HepG2 (cell line): ENCODE data around the gene UGT1A8. TPM values are rescaled to one million over a fixed set of nuclear protein-coding genes. Genes with fewer than 3 reads are reported as not detected.

Source experiments
- ATAC-seq: fragments of 200-7000 bp; cut with Tn5 transposase; 3 replicates; pipeline ENCODE4 v1.9.1; 2020; ENCODE audit warnings: mild to moderate bottlenecking, moderate library complexity
- BruUV-seq: library from RNA; stranded (reverse); fragments of 400-500 nt; replicated peaks from 2 replicates; lab custom pipeline; 2021; lab: Mats Ljungman, UMichigan
- CTCF ChIA-PET: fragments of 300-600 bp; formaldehyde crosslinking; extraction: SDS; loops from one replicate; lab custom pipeline; 2021; ENCODE audit warnings: low total read pairs, inconsistent platforms, low intra/inter-chr PET ratio; lab: Yijun Ruan, JAX
- POLR2A ChIA-PET: fragments of 350-600 bp; sonication (Branson Sonifier 250); formaldehyde crosslinking; loops from one replicate; lab custom pipeline; 2020; ENCODE audit warnings: antibody characterized with exemption, inconsistent platforms; lab: Yijun Ruan, JAX
- DNase-seq: peaks from one replicate; pipeline ENCODE4 v3.0.0-alpha.2; 2015; ENCODE audit warnings: low spot score
- FAIRE-seq: peaks from 3 replicates; lab custom pipeline; 2011; peaks lifted over from hg19 to GRCh38; lab: Jason Lieb, UNC
- H2AFZ ChIP-seq: one replicate; pipeline ENCODE4 v1.6.1; 2011; ENCODE audit warnings: low read length, inconsistent platforms
- H3K27ac ChIP-seq: fragments of 300-600 bp; 3 replicates; pipeline ENCODE4 v1.8.0; 2011; ENCODE audit warnings: mixed run types, mild to moderate bottlenecking, mixed read lengths, low read length, inconsistent platforms; ENCODE audit not compliant: insufficient read depth; ENCODE audit errors: extremely low read length
- H3K27me3 ChIP-seq, 2 experiments: fragments of 200-600 bp in 1 of 2; 2 replicates in 1 of 2; 3 replicates in 1 of 2; pipeline versions ENCODE4 v1.6.0 to v1.8.0; 2011; ENCODE audit warnings: low read length in 2 of 2, mild to moderate bottlenecking in 2 of 2, moderate library complexity in 2 of 2, inconsistent platforms in 1 of 2; ENCODE audit not compliant: insufficient read depth in 2 of 2, control insufficient read depth in 1 of 2
- H3K36me3 ChIP-seq, 2 experiments: fragments of 200-600 bp in 1 of 2; replicated peaks in 1 of 2; 2 replicates in 1 of 2; 3 replicates in 1 of 2; pipeline versions ENCODE4 v1.5.1 to v1.8.0; 2011; ENCODE audit warnings: low read length in 2 of 2, inconsistent platforms in 1 of 2; ENCODE audit not compliant: insufficient read depth in 2 of 2, control insufficient read depth in 1 of 2
- H3K4me1 ChIP-seq: 2 replicates; pipeline ENCODE4 v1.5.1; 2012; ENCODE audit warnings: low read length, inconsistent platforms; ENCODE audit not compliant: insufficient read depth
- H3K4me2 ChIP-seq: 2 replicates; pipeline ENCODE4 v1.6.0; 2011; ENCODE audit warnings: low read depth, low read length, inconsistent platforms
- H3K4me3 ChIP-seq, 3 experiments: fragments of 200-600 bp in 1 of 3; sonication (generic), shearing (Covaris generic) in 1 of 3; replicated peaks in 1 of 3; 2 replicates each; pipeline ENCODE4 v1.5.1; 2011 to 2016; ENCODE audit warnings: low read length in 3 of 3, inconsistent platforms in 2 of 3, low read depth in 2 of 3, mild to moderate bottlenecking in 2 of 3, control low read depth in 1 of 3, mixed read lengths in 1 of 3; ENCODE audit not compliant: insufficient read depth in 1 of 3
- H3K79me2 ChIP-seq: one replicate; pipeline ENCODE4 v1.6.1; 2011; ENCODE audit warnings: low read length, inconsistent platforms; ENCODE audit not compliant: insufficient read depth
- H3K9ac ChIP-seq: 2 replicates; pipeline ENCODE4 v1.6.0; 2011; ENCODE audit warnings: mild to moderate bottlenecking, low read depth, low read length, inconsistent platforms; ENCODE audit not compliant: insufficient read depth
- H3K9me3 ChIP-seq: 2 replicates; pipeline ENCODE4 v1.5.1; 2012; ENCODE audit warnings: mild to moderate bottlenecking, low read length
- H4K20me1 ChIP-seq: 2 replicates; pipeline ENCODE4 v1.6.0; 2011; ENCODE audit warnings: inconsistent platforms, mild to moderate bottlenecking, low read length, moderate library complexity; ENCODE audit not compliant: insufficient read depth
- AKNA ChIP-seq: sonication (generic); formaldehyde crosslinking; IDR thresholded peaks from 2 replicates; pipeline ENCODE4 v1.4.0; 2020; ENCODE audit warnings: missing genetic modification reagents, borderline replicate concordance
- CREB1 ChIP-seq, 2 experiments: fragments of 450-650 bp in 1 of 2; IDR thresholded peaks; 2 replicates each; pipeline ENCODE4 v1.6.1; 2016 to 2017; ENCODE audit warnings: control low read depth in 1 of 2, mild to moderate bottlenecking in 1 of 2, missing compliant biosample characterization in 1 of 2, missing genetic modification characterization in 1 of 2
- GTF3A ChIP-seq: sonication (generic); formaldehyde crosslinking; conservative IDR thresholded peaks from 2 replicates; pipeline ENCODE4 v1.4.0; 2020; ENCODE audit warnings: mild to moderate bottlenecking, missing genetic modification reagents
- MLLT10 ChIP-seq: sonication (generic); formaldehyde crosslinking; IDR thresholded peaks from 2 replicates; pipeline ENCODE4 v1.4.0; 2020; ENCODE audit warnings: missing genetic modification reagents
- WGBS: methylation state at CpG from one replicate; pipeline ENCODE4 v1.1.6; 2017; ENCODE audit warnings: low lambda C conversion rate; 5-methylcytosine and 5-hydroxymethylcytosine counted together
- in situ Hi-C: cut with HindIII; loops from 2 replicates; pipeline ENCODE4 v1.10.0; 2017; ENCODE audit warnings: low pct_unique_long_range_greater_than_20kb; ENCODE audit not compliant: extremely low pct_ligation_motif_present
- intact Hi-C: fragments of 100-400 bp; cut with micrococcal nuclease; formaldehyde crosslinking; loops from one replicate; pipeline ENCODE4 v1.10.0; 2022; ENCODE audit not compliant: unreplicated experiment
- polyA plus RNA-seq, 8 experiments: library from polyadenylated mRNA; depleted of rRNA in 3 of 8; stranded (reverse) in 7 of 8; unstranded in 1 of 8; fragments of >200 nt; fragmentation: Illumina TruSeq in 4 of 8; extraction: Trizol in 4 of 8; gene quantifications; 2 replicates each; pipeline versions ENCODE4 v1.2.1 to v1.2.3, GENCODE V29; 2011 to 2016; ENCODE audit warnings: low read depth in 4 of 8, missing spikeins in 1 of 8, mixed read lengths in 1 of 8; ENCODE audit not compliant: insufficient read depth in 1 of 8
- total RNA-seq, 5 experiments: library from RNA; depleted of rRNA; stranded (reverse); fragments of >200 nt; fragmentation: Illumina TruSeq; extraction: Trizol; gene quantifications; 2 replicates each; pipeline ENCODE4 v1.2.3, GENCODE V29; 2016; ENCODE audit warnings: low read depth in 1 of 5

The UGT1A8 gene
- total and polyA plus RNA-seq, 2 of the 13 experiments (the other 11 are each of a cell fraction or from before 2014, with no cell fraction given) = not detected

- no TSS peak for BruUV-seq
- in situ Hi-C loops = no loop called here
- 77% methylated on average over 3 of the region's 3 CpGs for WGBS
- no peak for DNase-seq
- H3K4me2 ChIP-seq = no peak overlapping the region
- no peaks in the 10 kb centered on the region for H3K27me3 ChIP-seq
- FAIRE-seq = no peak
- ATAC-seq = no peak
- no peak overlapping the region for H2AFZ ChIP-seq
- H3K36me3 ChIP-seq = no peaks in the 10 kb centered on the region
- no peaks in the 10 kb centered on the region for H3K9me3 ChIP-seq
- no peak overlapping the region for H3K27ac ChIP-seq
- no peak overlapping the region for H3K4me3 ChIP-seq
- CTCF ChIA-PET = no interaction called here
- intact Hi-C loops = no loop called here
- no peaks in the 10 kb centered on the region for H3K4me1 ChIP-seq
- H4K20me1 ChIP-seq = no peaks in the 10 kb centered on the region
- TF ChIP-seq MLLT10 (CRISPR knock-in tag) (no peak), CREB1 (IDR thresholded peaks at IDR 0.05) (no peak), CREB1 (CRISPR knock-in tag; IDR thresholded peaks at IDR 0.05) (no peak), AKNA (CRISPR knock-in tag) (no peak), GTF3A (CRISPR knock-in tag) (no peak)
- TF ChIP-seq, all 625 proteins: peak for 0
- POLR2A ChIA-PET = no interaction called here
- no peak overlapping the region for H3K9ac ChIP-seq
- no peaks in the 10 kb centered on the region for H3K79me2 ChIP-seq
Measured at GRCh38 chr2:233672886-233673285, 55.5 kb downstream of the UGT1A8 start.
